C4-2B (cell line): ENCODE data around the gene C1RL.

Source experiments
- CTCF ChIP-seq: fragments of 450-650 bp; conservative IDR thresholded peaks from 2 replicates; pipeline ENCODE4 v1.5.1; 2017; ENCODE audit warnings: mild to moderate bottlenecking
- ZFX ChIP-seq: fragments of 450-650 bp; IDR thresholded peaks from 2 replicates; pipeline ENCODE4 v1.6.1; 2017

- TF ChIP-seq CTCF (no peak), ZFX (no peak)
Observed at GRCh38 chr12:7116196-7116595, 7.2 kb upstream of the C1RL start.
